HG03575 (cell line): ENCODE results near the gene YPEL5.
"Not testable (repeated sequence)": the region's sequence is repeated elsewhere in the genome, so short reads cannot be mapped to it uniquely, and the experiment has no call there.

ENCODE experiments used
- ATAC-seq: cut with Tn5 transposase; IDR thresholded peaks from one replicate; pipeline ENCODE4 v1.9.1; 2021; ENCODE audit not compliant: unreplicated experiment, insufficient number of reproducible peaks, low FRiP score; ENCODE audit errors: extremely low read depth

YPEL5 gene

GRCh38 chr2:30134582-30134981, 12.2 kb upstream of the YPEL5 start:
- ATAC-seq = no peak

GRCh38 chr2:30135541-30135940, 11.3 kb upstream of the YPEL5 start:
- no peak for ATAC-seq

- ATAC-seq = no peak
Observed at GRCh38 chr2:30136764-30137444, 9.9 kb upstream of the YPEL5 start.

GRCh38 chr2:30139131-30139870, 7.5 kb upstream of the YPEL5 start:
- no peak for ATAC-seq

GRCh38 chr2:30141136-30141535, 5.7 kb upstream of the YPEL5 start:
- no peak for ATAC-seq

- ATAC-seq = no peak
Observed at GRCh38 chr2:30144260-30144659, 2.5 kb upstream of the YPEL5 start.

GRCh38 chr2:30144951-30145350, 1.9 kb upstream of the YPEL5 start:
- ATAC-seq = not testable (repeated sequence)

GRCh38 chr2:30145826-30146336, 926 bp upstream of the YPEL5 start:
- no peak for ATAC-seq

- ATAC-seq = no peak
Observed at GRCh38 chr2:30147196-30147714, 448 bp downstream of the YPEL5 start.

GRCh38 chr2:30147715-30148610, 1.2 kb downstream of the YPEL5 start:
- ATAC-seq = no peak

GRCh38 chr2:30148850-30149249, 2.0 kb downstream of the YPEL5 start:
- no peak for ATAC-seq

- ATAC-seq = no peak
Observed at GRCh38 chr2:30149513-30149912, 2.7 kb downstream of the YPEL5 start.

GRCh38 chr2:30149976-30150375, 3.2 kb downstream of the YPEL5 start:
- no peak for ATAC-seq

- ATAC-seq = no peak
Observed at GRCh38 chr2:30150786-30151185, 4.0 kb downstream of the YPEL5 start.

- ATAC-seq = no peak
Observed at GRCh38 chr2:30152385-30152784, 5.6 kb downstream of the YPEL5 start.

GRCh38 chr2:30155202-30155601, 8.4 kb downstream of the YPEL5 start:
- ATAC-seq = no peak

GRCh38 chr2:30155889-30156658, 9.3 kb downstream of the YPEL5 start:
- ATAC-seq = no peak

GRCh38 chr2:30157616-30158015, 10.8 kb downstream of the YPEL5 start:
- ATAC-seq = no peak

GRCh38 chr2:30159766-30160165, 13.0 kb downstream of the YPEL5 start:
- no peak for ATAC-seq
